ENCODE measurements around the gene YBX3.
"Not testable (repeated sequence)": the region's sequence is repeated elsewhere in the genome, so short reads cannot be mapped to it uniquely, and the experiment has no call there.

The YBX3 gene

DNA sequence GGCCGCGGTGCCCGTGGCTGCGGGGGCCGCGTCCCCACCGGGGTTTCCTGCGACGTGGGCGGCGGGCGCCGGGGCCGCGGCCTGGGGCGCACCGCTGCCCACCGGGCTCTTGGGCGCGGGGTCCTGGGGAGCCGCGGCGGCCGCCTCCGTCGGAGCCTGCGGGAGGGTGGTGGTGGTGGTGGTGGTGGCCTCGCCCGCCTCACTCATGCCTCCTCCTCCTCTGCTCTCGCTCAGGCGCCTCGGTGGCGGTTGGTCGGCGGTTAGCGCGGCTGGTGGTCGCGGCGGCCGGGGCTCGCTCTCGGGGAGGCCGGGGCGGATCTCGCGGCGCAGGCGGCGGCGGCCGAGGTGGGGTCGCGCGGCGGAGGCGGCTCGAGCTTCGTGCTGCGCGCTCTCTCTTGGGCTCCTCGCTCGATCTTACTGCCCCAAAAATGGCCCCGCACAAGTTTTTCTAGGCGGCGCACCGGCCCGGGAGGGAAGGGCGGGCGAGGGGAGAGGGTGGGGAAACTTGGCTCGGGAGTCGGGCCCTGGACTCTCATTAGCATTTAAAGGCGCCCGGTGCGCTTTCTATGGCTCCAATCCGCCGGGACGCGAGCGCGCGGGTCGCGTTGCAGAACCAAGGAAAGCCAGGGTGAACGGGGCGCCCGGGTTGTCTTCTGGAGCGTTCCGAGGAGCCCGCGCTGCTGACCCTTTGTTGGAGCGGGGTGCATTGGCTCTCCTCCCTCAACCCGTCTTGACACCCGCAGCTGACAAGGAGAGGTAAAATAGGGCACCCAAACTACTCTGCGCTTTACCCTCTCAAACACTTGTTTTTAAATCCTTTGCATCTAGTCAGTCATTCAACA lies at the start of gene YBX3:
Gene YBX3, minus strand, starts transcription at position 419 of the 842 bp plus-strand sequence. Its CDS starts 212 bp downstream, at position 207.
- peak; percentile 23 for DNase-seq

- peak; percentile 11 for DNase-seq
Observed at GRCh38 chr12:10771132-10771733, 48.1 kb upstream of the YBX3 start.

DNA sequence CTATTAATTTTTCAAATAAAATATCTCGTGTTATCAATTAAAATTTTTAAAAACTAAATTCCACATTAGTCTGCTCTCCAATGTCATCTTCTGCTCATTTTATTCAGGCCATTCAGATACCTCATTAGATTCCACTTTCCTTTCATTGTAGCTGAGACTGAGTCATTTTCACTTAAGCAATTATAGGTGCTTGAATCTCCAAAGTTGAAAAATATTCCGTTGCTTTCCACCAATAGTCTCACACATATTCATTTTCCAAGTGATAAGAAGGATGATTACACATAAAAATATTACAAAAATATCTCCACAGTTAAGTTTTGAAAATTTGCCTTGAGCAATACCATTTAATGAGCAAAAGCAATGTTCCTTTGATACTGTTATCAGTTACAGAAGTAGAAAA lies 36.5 kb upstream of the YBX3 start:
- DNase-seq: no peak

- DNase-seq: no peak
Observed at GRCh38 chr12:10756194-10756593, 33.1 kb upstream of the YBX3 start.

DNA sequence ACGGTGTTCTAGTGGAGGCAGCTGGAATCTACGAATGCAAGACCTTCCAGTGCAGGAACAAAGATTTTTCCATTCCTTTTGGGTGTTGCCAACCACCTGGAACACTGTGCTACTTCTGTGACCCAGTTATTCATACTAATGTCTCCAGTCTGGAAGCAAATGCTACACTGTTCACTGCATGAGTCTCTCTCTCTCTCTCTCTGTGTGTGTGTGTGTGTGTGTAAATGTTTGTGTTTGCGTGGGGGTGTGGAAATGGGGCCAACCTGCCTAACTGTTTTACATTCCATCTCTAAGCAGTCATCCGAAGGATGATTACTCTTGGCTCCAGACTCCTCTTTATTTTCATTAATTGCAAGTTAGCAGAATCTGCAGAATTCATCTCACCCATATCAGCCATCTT lies 29.9 kb upstream of the YBX3 start:
- no peak for DNase-seq

DNA sequence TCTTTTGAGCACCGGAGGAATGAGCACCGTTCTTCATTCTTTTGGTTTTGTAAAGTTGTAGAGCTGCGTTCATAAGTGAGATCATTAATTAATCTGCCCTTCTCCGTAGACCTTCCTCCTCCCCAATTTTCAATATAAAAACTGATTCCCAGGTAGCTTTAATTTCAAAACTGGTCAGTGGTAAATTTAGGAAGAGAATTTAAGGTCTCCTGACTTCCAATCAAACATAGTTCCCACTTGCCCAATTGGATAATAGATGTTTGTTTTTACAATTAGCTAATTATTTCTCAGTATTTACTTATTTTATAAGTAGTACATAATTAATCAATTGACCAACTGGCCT lies 27.2 kb upstream of the YBX3 start:
- DNase-seq: no peak

GRCh38 chr12:10749700-10750384 lies 26.7 kb upstream of the YBX3 start:
- peak; percentile 72 for DNase-seq

GRCh38 chr12:10747730-10748129 lies 24.6 kb upstream of the YBX3 start:
- no peak for DNase-seq

DNA sequence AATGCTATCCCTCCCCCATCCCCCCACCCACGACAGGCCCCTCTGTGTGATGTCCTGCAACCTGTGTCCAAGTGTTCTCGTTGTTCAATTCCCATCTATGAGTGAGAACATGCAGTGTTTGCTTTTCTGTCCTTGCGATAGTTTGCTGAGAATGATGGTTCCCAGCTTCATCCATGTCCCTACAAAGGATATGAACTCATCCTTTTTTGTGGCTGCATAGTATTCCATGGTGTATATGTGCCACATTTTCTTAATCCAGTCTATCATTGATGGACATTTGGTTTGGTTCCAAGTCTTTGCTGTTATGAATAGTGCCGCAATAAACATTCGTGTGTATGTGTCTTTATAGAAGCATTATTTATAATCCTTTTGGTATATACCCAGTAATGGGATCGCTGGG lies 20.3 kb upstream of the YBX3 start:
- not testable (repeated sequence) for DNase-seq

GRCh38 chr12:10741845-10742244 lies 18.7 kb upstream of the YBX3 start:
- no peak for DNase-seq

GRCh38 chr12:10740182-10740581 lies 17.1 kb upstream of the YBX3 start:
- no peak for DNase-seq

GRCh38 chr12:10739157-10740118 lies 16.3 kb upstream of the YBX3 start:
- no peak for DNase-seq

- DNase-seq: no peak
Observed at GRCh38 chr12:10737249-10737648, 14.1 kb upstream of the YBX3 start.

- DNase-seq: no peak
Observed at GRCh38 chr12:10736463-10736862, 13.3 kb upstream of the YBX3 start.

GRCh38 chr12:10735428-10735827 lies 12.3 kb upstream of the YBX3 start:
- DNase-seq: no peak

- DNase-seq: no peak
Observed at GRCh38 chr12:10732549-10732948, 9.4 kb upstream of the YBX3 start.

GRCh38 chr12:10732066-10732465 lies 8.9 kb upstream of the YBX3 start:
- DNase-seq: no peak

GRCh38 chr12:10730559-10730958 lies 7.4 kb upstream of the YBX3 start:
- no peak for DNase-seq

GRCh38 chr12:10728091-10728490 lies 5.0 kb upstream of the YBX3 start:
- DNase-seq: no peak

DNA sequence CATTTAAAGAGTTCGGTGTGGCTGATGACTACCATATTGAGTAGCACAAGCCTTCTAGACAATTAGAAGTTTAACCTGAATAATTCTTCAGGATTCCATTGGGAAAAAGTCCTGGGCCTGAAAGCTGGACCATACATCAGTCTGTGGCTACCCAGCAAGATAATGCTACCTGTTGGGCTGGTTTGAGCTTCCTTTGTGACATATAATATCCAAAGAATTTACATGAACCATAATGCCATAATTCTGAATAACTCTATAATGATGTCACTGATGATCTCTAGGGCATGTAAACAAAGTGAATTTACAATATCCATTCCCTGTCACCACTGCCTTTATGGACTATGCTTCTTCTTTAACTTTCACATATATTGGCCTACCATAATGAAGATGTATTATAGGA lies 3.8 kb upstream of the YBX3 start:
- DNase-seq: no peak

- DNase-seq: no peak
Observed at GRCh38 chr12:10725003-10725402, 1.9 kb upstream of the YBX3 start.

GRCh38 chr12:10722502-10722904 lies 620 bp downstream of the YBX3 start:
- peak; percentile 4 for DNase-seq
